H1 (cell line): ENCODE data around the gene CTSC. TPM values are rescaled to one million over a fixed set of nuclear protein-coding genes. Genes with fewer than 3 reads are reported as not detected.

Experiments
- CTCF ChIA-PET: fragments of 300-600 bp; sonication (Branson Sonifier 250); formaldehyde crosslinking; loops from one replicate; lab custom pipeline; 2021; ENCODE audit not compliant: partially characterized antibody; lab: Charles Lee
- POLR2A ChIA-PET: fragments of 300-600 bp; sonication (Branson Sonifier 250); formaldehyde crosslinking; loops from one replicate; lab custom pipeline; 2021; ENCODE audit warnings: inconsistent platforms; ENCODE audit not compliant: partially characterized antibody; lab: Charles Lee
- DNase-seq, 2 experiments: peaks; one replicate each; pipeline versions ENCODE4 v3.0.0 to v3.0.0-alpha.2; 2010 to 2022; ENCODE audit warnings: low spot score in 2 of 2, low read depth in 1 of 2, mixed read lengths in 1 of 2
- FAIRE-seq: peaks from 2 replicates; lab custom pipeline; 2011; peaks lifted over from hg19 to GRCh38; lab: Jason Lieb, UNC
- H2AFZ ChIP-seq: 2 replicates; pipeline ENCODE4 v1.8.1; 2012; ENCODE audit warnings: low read length, inconsistent platforms
- H2AK5ac ChIP-seq: 2 replicates; pipeline ENCODE4 v1.6.1; 2013; ENCODE audit warnings: low read depth, low read length
- H2BK120ac ChIP-seq: replicated peaks from 2 replicates; pipeline ENCODE3; 2013; ENCODE audit warnings: low read depth, low read length, inconsistent platforms
- H2BK12ac ChIP-seq: 2 replicates; pipeline ENCODE4 v1.6.1; 2013; ENCODE audit warnings: low read depth, low read length
- H2BK15ac ChIP-seq: 2 replicates; pipeline ENCODE4 v1.6.1; 2013; ENCODE audit warnings: low read length
- H2BK20ac ChIP-seq: 2 replicates; pipeline ENCODE4 v1.6.1; 2013; ENCODE audit warnings: low read length
- H2BK5ac ChIP-seq: 2 replicates; pipeline ENCODE4 v1.6.1; 2013; ENCODE audit warnings: low read depth, low read length
- H3K14ac ChIP-seq: 2 replicates; pipeline ENCODE4 v1.6.1; 2013; ENCODE audit warnings: inconsistent platforms; ENCODE audit not compliant: insufficient read length
- H3K18ac ChIP-seq: 2 replicates; pipeline ENCODE4 v1.6.1; 2013; ENCODE audit warnings: low read length; ENCODE audit errors: extremely low read depth
- H3K23ac ChIP-seq: 2 replicates; pipeline ENCODE4 v1.6.1; 2013; ENCODE audit warnings: inconsistent platforms; ENCODE audit not compliant: insufficient read length
- H3K23me2 ChIP-seq: 2 replicates; pipeline ENCODE4 v1.6.1; 2013; ENCODE audit warnings: low read depth, low read length
- H3K27ac ChIP-seq: 2 replicates; pipeline ENCODE4 v1.6.1; 2011; ENCODE audit warnings: low read depth, low read length, inconsistent platforms
- H3K27me3 ChIP-seq, 4 experiments: replicated peaks in 1 of 4; 1 replicate in 1 of 4; 2 replicates in 3 of 4; pipeline versions ENCODE4 v1.6.1 to v1.8.1; 2011 to 2013; ENCODE audit warnings: low read length in 3 of 4, mild to moderate bottlenecking in 3 of 4, inconsistent platforms in 2 of 4, mixed read lengths in 2 of 4, moderate library complexity in 1 of 4; ENCODE audit not compliant: control insufficient read depth in 3 of 4, insufficient read depth in 3 of 4; ENCODE audit errors: extremely low read depth in 1 of 4
- H3K36me3 ChIP-seq, 4 experiments: 2 replicates each; pipeline versions ENCODE4 v1.6.1 to v1.8.1; 2011 to 2013; ENCODE audit warnings: mild to moderate bottlenecking in 4 of 4, low read length in 3 of 4, moderate library complexity in 2 of 4, control low read depth in 1 of 4, inconsistent platforms in 1 of 4; ENCODE audit not compliant: insufficient read depth in 4 of 4, control insufficient read depth in 2 of 4
- H3K4ac ChIP-seq: replicated peaks from 2 replicates; pipeline ENCODE3; 2013; ENCODE audit warnings: low read length, low read depth, mixed read lengths, inconsistent platforms; ENCODE audit not compliant: insufficient read length
- H3K4me1 ChIP-seq, 4 experiments: replicated peaks in 1 of 4; 1 replicate in 1 of 4; 2 replicates in 3 of 4; pipeline versions ENCODE4 v1.6.1 to v1.8.1; 2011 to 2013; ENCODE audit warnings: low read length in 3 of 4, inconsistent platforms in 2 of 4, mixed read lengths in 1 of 4; ENCODE audit not compliant: insufficient read depth in 4 of 4, control insufficient read depth in 3 of 4
- H3K4me2 ChIP-seq, 2 experiments: 2 replicates each; pipeline versions ENCODE4 v1.6.1 to v1.8.1; 2011 to 2013; ENCODE audit warnings: low read depth in 2 of 2, low read length in 2 of 2, control low read depth in 1 of 2, inconsistent platforms in 1 of 2, mild to moderate bottlenecking in 1 of 2; ENCODE audit not compliant: insufficient read depth in 1 of 2
- H3K4me3 ChIP-seq, 4 experiments: fragments of 200-600, 300-600 bp in 1 of 4; sonication (generic), shearing (Covaris generic), sonication (Bioruptor Twin) in 1 of 4; 2 replicates each; pipeline versions ENCODE4 v1.5.1 to v1.8.1; 2011 to 2016; ENCODE audit warnings: low read length in 4 of 4, low read depth in 3 of 4, control low read depth in 2 of 4, inconsistent platforms in 2 of 4, mild to moderate bottlenecking in 2 of 4, mixed read lengths in 1 of 4, moderate library complexity in 1 of 4; ENCODE audit not compliant: insufficient read depth in 2 of 4; ENCODE audit errors: extremely low read depth in 1 of 4
- H3K56ac ChIP-seq: replicated peaks from 2 replicates; pipeline ENCODE3; 2013; ENCODE audit warnings: low read depth, mild to moderate bottlenecking, mixed read lengths, low read length, inconsistent platforms; ENCODE audit not compliant: insufficient read length
- H3K79me1 ChIP-seq: 2 replicates; pipeline ENCODE4 v1.6.1; 2013; ENCODE audit warnings: low read depth, low read length, control low read depth
- H3K79me2 ChIP-seq, 2 experiments: 2 replicates each; pipeline versions ENCODE4 v1.6.1 to v1.8.1; 2012 to 2013; ENCODE audit warnings: low read length in 2 of 2, mild to moderate bottlenecking in 2 of 2, inconsistent platforms in 1 of 2; ENCODE audit not compliant: insufficient read depth in 2 of 2, control insufficient read depth in 1 of 2
- H3K9ac ChIP-seq, 4 experiments: replicated peaks in 1 of 4; 1 replicate in 1 of 4; 2 replicates in 3 of 4; pipeline versions ENCODE4 v1.6.1 to v1.8.1; 2011 to 2013; ENCODE audit warnings: low read depth in 3 of 4, low read length in 3 of 4, control low read depth in 2 of 4, mild to moderate bottlenecking in 2 of 4, moderate library complexity in 2 of 4, inconsistent platforms in 1 of 4; ENCODE audit errors: extremely low read depth in 1 of 4
- H3K9me3 ChIP-seq, 2 experiments: 2 replicates each; pipeline versions ENCODE4 v1.6.1 to v1.8.1; 2012 to 2013; ENCODE audit warnings: mild to moderate bottlenecking in 2 of 2, moderate library complexity in 2 of 2, control low read depth in 1 of 2, inconsistent platforms in 1 of 2, low read depth in 1 of 2, low read length in 1 of 2, mixed read lengths in 1 of 2; ENCODE audit not compliant: insufficient read depth in 2 of 2
- H4K20me1 ChIP-seq, 2 experiments: replicated peaks in 1 of 2; 2 replicates each; pipeline versions ENCODE3 to v1.8.1; 2011 to 2013; ENCODE audit warnings: inconsistent platforms in 2 of 2, low read length in 2 of 2, mild to moderate bottlenecking in 1 of 2; ENCODE audit not compliant: insufficient read depth in 2 of 2, control insufficient read depth in 1 of 2
- H4K5ac ChIP-seq: 2 replicates; pipeline ENCODE4 v1.6.1; 2013; ENCODE audit warnings: low read length, low read depth, mixed read lengths, inconsistent platforms; ENCODE audit not compliant: insufficient read length
- H4K8ac ChIP-seq: 2 replicates; pipeline ENCODE4 v1.8.0; 2013; ENCODE audit warnings: mild to moderate bottlenecking, moderate library complexity, low read length, inconsistent platforms; ENCODE audit not compliant: insufficient read depth; ENCODE audit errors: extremely low read depth
- H4K91ac ChIP-seq: replicated peaks from 2 replicates; pipeline ENCODE3; 2013; ENCODE audit warnings: low read length, mixed read lengths, inconsistent platforms; ENCODE audit not compliant: insufficient read length
- GABPA ChIP-seq: IDR thresholded peaks from 2 replicates; pipeline ENCODE4 v1.6.1; 2011; ENCODE audit warnings: mild to moderate bottlenecking, low read length, moderate library complexity, borderline replicate concordance; ENCODE audit not compliant: insufficient read depth
- SIN3A ChIP-seq, 2 experiments: IDR thresholded peaks in 1 of 2; conservative IDR thresholded peaks in 1 of 2; 2 replicates each; pipeline ENCODE4 v1.6.1; 2011 to 2012; ENCODE audit warnings: low read length in 2 of 2, improper control_type of control experiment in 1 of 2, low read depth in 1 of 2, mild to moderate bottlenecking in 1 of 2
- SP1 ChIP-seq: IDR thresholded peaks from 2 replicates; pipeline ENCODE4 v1.6.1; 2011; ENCODE audit warnings: low read depth, low read length
- SP4 ChIP-seq: IDR thresholded peaks from 2 replicates; pipeline ENCODE4 v1.6.1; 2012; ENCODE audit warnings: low read length, inconsistent platforms
- WGBS, 2 experiments: shearing (Covaris generic) in 1 of 2; methylation state at CpG; one replicate each; pipeline versions ENCODE4 v1.1.6 to v1.1.7; 2013 to 2015; ENCODE audit warnings: low lambda C conversion rate in 2 of 2, mixed read lengths in 2 of 2, inconsistent platforms in 1 of 2, low coverage in 1 of 2, missing lambda C conversion rate in 1 of 2; ENCODE audit not compliant: insufficient replicate concordance in 2 of 2, insufficient coverage in 1 of 2, insufficient read length in 1 of 2; ENCODE audit errors: extremely low coverage in 1 of 2, missing lambda C conversion rate in 1 of 2; 5-methylcytosine and 5-hydroxymethylcytosine counted together
- polyA plus RNA-seq, 7 experiments: library from polyadenylated mRNA; depleted of rRNA in 3 of 7; stranded (reverse) in 5 of 7; unstranded in 2 of 7; fragments of >200 nt in 5 of 7; fragments of 200-250 nt in 2 of 7; gene quantifications; 1 replicate in 5 of 7; 2 replicates in 1 of 7; 4 replicates in 1 of 7; pipeline versions ENCODE4 v1.2.1 to v1.2.3, GENCODE V29; 2011 to 2013; ENCODE audit warnings: missing spikeins in 2 of 7, mixed read lengths in 2 of 7
- total RNA-seq: library from RNA; stranded (reverse); fragmentation: NEBNext Ultra II Directional; extraction: Animal tissue kit (Norgen Biotek cat#: 25700); gene quantifications from 2 replicates; pipeline ENCODE4 v1.2.1, GENCODE V29; 2021

CTSC gene
- total and polyA plus RNA-seq, 2 of the 8 experiments (the other 6 are each of a cell fraction or from before 2014, with no cell fraction given) = 347 to 369 TPM

DNA sequence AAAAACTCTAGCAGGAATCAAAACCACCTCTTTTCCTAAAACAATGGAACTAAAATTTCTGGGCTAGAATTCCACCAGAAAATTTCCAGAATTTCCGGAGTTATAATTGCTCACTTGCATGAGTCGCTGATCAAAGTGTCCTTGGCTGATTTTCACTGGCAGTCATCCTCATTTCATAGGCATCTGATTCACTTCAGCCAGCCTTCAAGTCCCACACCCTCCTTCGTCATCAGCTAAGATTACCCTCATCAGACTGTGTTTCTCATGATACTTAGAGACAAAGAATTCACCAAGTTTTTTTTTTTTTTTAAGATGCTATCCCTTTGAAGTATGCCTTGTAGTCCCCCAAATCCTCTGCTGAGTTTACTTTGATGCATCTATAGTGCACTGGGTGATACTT lies 90.8 kb downstream of the CTSC start:
- Histone ChIP-seq H2BK12ac (no peak overlapping the region), H3K27ac (no peak overlapping the region), H3K23me2 (no peaks in the 10 kb centered on the region)

More for the DNA sequence above, 90.8 kb downstream of the CTSC start:
- Histone ChIP-seq H3K9ac (no peak overlapping the region), H3K23ac (no peak overlapping the region), H3K79me1 (no peaks in the 10 kb centered on the region), H3K4me1 (no peaks in the 10 kb centered on the region), H2AK5ac (no peak overlapping the region), H2AFZ (no peak overlapping the region), H3K9me3 (no peaks in the 10 kb centered on the region; a peak in 1 of 4 replicates), H2BK5ac (no peak overlapping the region), H4K20me1 (no peaks in the 10 kb centered on the region), H3K4ac (no peak overlapping the region), H3K14ac (no peak overlapping the region), H4K91ac (no peak overlapping the region), H4K5ac (no peak overlapping the region), H3K4me3 (no peak overlapping the region), H3K18ac (no peak overlapping the region), H4K8ac (no peak overlapping the region), H3K27me3 (no peaks in the 10 kb centered on the region), H2BK20ac (no peak overlapping the region), H2BK15ac (no peak overlapping the region), H3K36me3 (no peaks in the 10 kb centered on the region), H3K4me2 (no peak overlapping the region), H3K79me2 (no peaks in the 10 kb centered on the region), H3K56ac (no peak overlapping the region), H2BK120ac (no peak overlapping the region)
- POLR2A ChIA-PET = interaction anchor here (0.6 kb wide), 1 partner anchor 76 kb away, joined by 4 read pairs; no protein-coding TSS in a partner anchor
- no peak for DNase-seq
- FAIRE-seq = no peak
- WGBS, 2 experiments = 91% methylated on average over 3 of the region's 3 CpGs; no CpG with 5 or more reads in 1 of the 2 experiments
- CTCF ChIA-PET = interaction anchor here (0.6 to 1.0 kb wide), 4 partner anchors 15 to 368 kb away, joined by 3 to 5 read pairs (median 4); no protein-coding TSS in a partner anchor
- no peak for TF ChIP-seq SIN3A (conservative IDR thresholded peaks at IDR 0.05 in 1 of 2, IDR thresholded peaks at IDR 0.05 in 1 of 2; ENCODE audit: low read depth in 1 of 2, low read length in 2 of 2)
- TF ChIP-seq SP4 = no peak
- no peak for TF ChIP-seq SP1
- no peak for TF ChIP-seq GABPA
